GM12891 (cell line): ENCODE data around the gene GOLGA7B.

Source experiments
- DNase-seq: peaks from one replicate; pipeline ENCODE4 v3.0.0; 2011; ENCODE audit warnings: low spot score; ENCODE audit not compliant: insufficient read length
- FAIRE-seq: peaks from 2 replicates; lab custom pipeline; 2011; peaks lifted over from hg19 to GRCh38; lab: Jason Lieb, UNC
- PAX5 ChIP-seq: IDR thresholded peaks from 2 replicates; pipeline ENCODE4 v1.6.1; 2011; ENCODE audit warnings: low read length, moderate library complexity, mild to moderate bottlenecking; ENCODE audit not compliant: insufficient read depth, severe bottlenecking
- POLR2A ChIP-seq: IDR thresholded peaks from 2 replicates; pipeline ENCODE4 v1.6.1; 2011; ENCODE audit warnings: low read depth, low read length, control low read depth
- POLR2AphosphoS5 ChIP-seq: IDR thresholded peaks from 2 replicates; pipeline ENCODE4 v1.6.1; 2011; ENCODE audit warnings: low read depth, low read length, control low read depth
- POU2F2 ChIP-seq: IDR thresholded peaks from 2 replicates; pipeline ENCODE4 v1.6.1; 2011; ENCODE audit warnings: low read depth, mild to moderate bottlenecking, control low read depth, low read length, moderate library complexity
- SPI1 ChIP-seq: IDR thresholded peaks from 2 replicates; pipeline ENCODE4 v1.6.1; 2011; ENCODE audit warnings: low read depth, low read length, control low read depth
- TAF1 ChIP-seq: IDR thresholded peaks from 2 replicates; pipeline ENCODE4 v1.6.1; 2011; ENCODE audit warnings: low read depth, low read length, control low read depth

The GOLGA7B gene

GRCh38 chr10:97915346-97916131 is 65.9 kb downstream of the GOLGA7B start:
- FAIRE-seq: no peak
- TF ChIP-seq POLR2A (no peak), TAF1 (no peak), POLR2AphosphoS5 (no peak), PAX5 (no peak), SPI1 (no peak), POU2F2 (no peak)
- no peak for DNase-seq

DNA sequence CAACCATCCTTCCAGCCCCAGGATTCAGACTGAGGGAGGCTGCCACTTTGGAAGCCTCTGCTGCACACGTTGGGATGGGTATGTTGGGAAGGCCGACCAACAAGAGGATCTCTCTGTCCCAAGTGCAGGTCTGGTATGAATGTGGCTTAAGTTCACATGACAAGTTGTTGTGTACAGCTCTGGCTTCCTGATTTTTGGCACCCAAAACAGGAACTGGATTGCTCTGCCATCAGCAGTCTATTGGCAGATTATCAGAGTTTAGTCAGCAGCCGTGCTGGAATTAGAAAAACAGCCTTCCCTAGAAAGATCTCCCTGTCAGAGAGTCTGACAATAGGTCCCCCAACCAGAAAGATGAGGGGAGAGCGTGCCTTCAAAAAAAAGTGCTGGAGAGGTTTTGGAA is 66.9 kb downstream of the GOLGA7B start:
- FAIRE-seq (no peak), DNase-seq (no peak)
- no peak for TF ChIP-seq PAX5
- TF ChIP-seq POLR2AphosphoS5: no peak
- no peak for TF ChIP-seq SPI1
- TF ChIP-seq POLR2A: no peak
- TF ChIP-seq POU2F2: no peak
- no peak for TF ChIP-seq TAF1

DNA sequence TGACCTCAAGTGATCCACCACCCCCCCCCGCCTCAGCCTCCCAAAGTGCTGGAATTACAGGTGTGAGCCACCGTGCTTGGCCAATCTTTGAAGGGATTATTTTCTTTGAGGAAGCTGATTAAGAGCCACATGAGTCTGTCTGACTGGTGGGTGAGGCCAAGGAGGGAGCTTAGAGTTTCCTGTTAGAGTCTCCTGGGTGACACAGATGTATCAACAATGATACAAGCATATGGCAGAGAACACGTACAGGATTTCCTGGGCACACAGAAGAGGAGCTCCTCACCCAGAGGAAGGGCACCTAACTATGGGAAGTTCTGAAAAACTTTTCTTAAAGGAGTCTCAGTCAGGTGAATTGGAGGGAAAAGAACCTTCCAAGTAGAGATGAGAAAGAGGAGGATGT is 69.4 kb downstream of the GOLGA7B start:
- TF ChIP-seq POU2F2 (no peak), TAF1 (no peak), SPI1 (no peak), POLR2A (no peak), PAX5 (no peak), POLR2AphosphoS5 (no peak)

DNA sequence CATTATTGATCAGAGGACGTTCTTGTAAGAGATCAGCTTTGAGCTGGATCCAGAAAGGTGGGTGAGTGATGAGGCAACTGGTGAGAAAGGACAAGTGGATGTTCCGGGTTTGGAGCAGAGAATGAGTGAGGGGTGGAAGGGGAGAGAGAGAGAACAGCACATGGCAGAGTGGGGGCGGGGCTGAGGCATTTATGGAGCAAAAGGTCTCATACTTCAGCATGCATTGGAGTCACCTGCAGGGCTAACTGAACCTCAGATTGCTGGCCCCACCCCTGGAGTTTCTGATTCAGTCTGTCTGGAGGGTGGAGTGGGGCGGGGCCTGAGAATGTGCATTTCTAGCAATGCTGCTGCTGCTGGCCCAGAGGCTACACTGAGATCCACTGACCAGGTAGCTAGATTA is 71.2 kb downstream of the GOLGA7B start:
- TF ChIP-seq PAX5 (no peak), POLR2AphosphoS5 (no peak), POU2F2 (no peak), TAF1 (no peak), SPI1 (no peak), POLR2A (no peak)
- DNase-seq: no peak
- no peak for FAIRE-seq

More for the DNA sequence above, 69.4 kb downstream of the GOLGA7B start:
- no peak for FAIRE-seq
- DNase-seq: no peak
